HG03378 (cell line): Measurements from ENCODE around the gene CEP85.

Source experiments
- ATAC-seq: cut with Tn5 transposase; IDR thresholded peaks from one replicate; pipeline ENCODE4 v1.9.1; 2021; ENCODE audit warnings: mild to moderate bottlenecking, moderate library complexity; ENCODE audit not compliant: unreplicated experiment

CEP85 gene

GRCh38 chr1:26315874-26316850, 82.2 kb downstream of the CEP85 start:
- no peak for ATAC-seq

- ATAC-seq, result no peak
Measured at GRCh38 chr1:26317146-26317545, 83.1 kb downstream of the CEP85 start.

- ATAC-seq, result no peak
Measured at GRCh38 chr1:26317612-26318337, 83.8 kb downstream of the CEP85 start, which contains the start of gene CD52. Gene CD52, plus strand, starts transcription at chr1:26317958. Its CDS starts 60 bp downstream, at chr1:26318018.

- ATAC-seq, result no peak
Measured at GRCh38 chr1:26318338-26319064, 84.5 kb downstream of the CEP85 start.

GRCh38 chr1:26320896-26321295, 86.9 kb downstream of the CEP85 start:
- no peak for ATAC-seq

GRCh38 chr1:26321315-26322041, 87.5 kb downstream of the CEP85 start:
- peak; percentile 40 for ATAC-seq

GRCh38 chr1:26322042-26322331, 88.0 kb downstream of the CEP85 start:
- ATAC-seq, result no peak

- ATAC-seq, result no peak
Measured at GRCh38 chr1:26323382-26323781, 89.4 kb downstream of the CEP85 start.

- no peak for ATAC-seq
Measured at GRCh38 chr1:26324550-26324949, 90.5 kb downstream of the CEP85 start.

GRCh38 chr1:26327956-26328362, 94.0 kb downstream of the CEP85 start:
- ATAC-seq, result no peak
